K562 (cell line): ENCODE measurements around the gene SGMS1. TPM values are rescaled to one million over a fixed set of nuclear protein-coding genes. Genes with fewer than 3 reads are reported as not detected.

Experiments used
- CCAR2 ChIP-seq: fragments of 200-400 bp; formaldehyde crosslinking; IDR thresholded peaks from 2 replicates; pipeline ENCODE4 v1.6.1; 2017; ENCODE audit warnings: mild to moderate bottlenecking, low read depth, low read length
- DACH1 ChIP-seq: fragments of 450-650 bp; IDR thresholded peaks from 2 replicates; pipeline ENCODE4 v1.6.1; 2018; ENCODE audit not compliant: partially characterized antibody
- DMBX1 ChIP-seq: fragments of 250-450 bp; sonication (Bioruptor Pico); IDR thresholded peaks from 2 replicates; pipeline ENCODE4 v1.8.0; 2022; ENCODE audit warnings: inconsistent platforms, mild to moderate bottlenecking, moderate library complexity, borderline replicate concordance
- FOXP1 ChIP-seq: sonication (generic); formaldehyde crosslinking; IDR thresholded peaks from 2 replicates; pipeline ENCODE4 v1.8.0; 2022; ENCODE audit warnings: mild to moderate bottlenecking, missing genetic modification reagents
- GTF2A2 ChIP-seq: IDR thresholded peaks from 2 replicates; pipeline ENCODE4 v1.6.1; 2016; ENCODE audit warnings: mild to moderate bottlenecking, missing genetic modification characterization, missing compliant biosample characterization
- IFI16 ChIP-seq: fragments of 250-450 bp; sonication (Bioruptor Pico); IDR thresholded peaks from 2 replicates; pipeline ENCODE4 v2.1.2; 2022; ENCODE audit warnings: mild to moderate bottlenecking, inconsistent platforms
- KAT7 ChIP-seq: sonication (generic); formaldehyde crosslinking; IDR thresholded peaks from 2 replicates; pipeline ENCODE4 v1.8.0; 2022; ENCODE audit warnings: missing genetic modification reagents, mild to moderate bottlenecking, borderline replicate concordance
- KLF6 ChIP-seq: fragments of 250-450 bp; sonication (Bioruptor Pico); IDR thresholded peaks from 2 replicates; pipeline ENCODE4 v1.4.0; 2020; ENCODE audit warnings: mild to moderate bottlenecking, moderate library complexity, borderline replicate concordance
- MYBL2 ChIP-seq, 2 experiments: fragments of 450-650 bp in 1 of 2; sonication (generic) in 1 of 2; formaldehyde crosslinking in 1 of 2; IDR thresholded peaks; 2 replicates each; pipeline versions ENCODE4 v1.6.1 to v1.8.1; 2017 to 2022; ENCODE audit warnings: borderline replicate concordance in 1 of 2, inconsistent platforms in 1 of 2, low read depth in 1 of 2, mild to moderate bottlenecking in 1 of 2, missing genetic modification reagents in 1 of 2, moderate library complexity in 1 of 2
- POLR2A ChIP-seq: fragments of 450-650 bp; conservative IDR thresholded peaks from 2 replicates; pipeline ENCODE4 v1.6.1; 2016
- PRMT5 ChIP-seq: sonication (generic); formaldehyde crosslinking; IDR thresholded peaks from 2 replicates; pipeline ENCODE4 v1.5.0; 2020; ENCODE audit warnings: missing genetic modification reagents
- PRPF4 ChIP-seq: fragments of 200-400 bp; formaldehyde crosslinking; IDR thresholded peaks from one replicate; pipeline ENCODE4 v1.6.1; 2017; ENCODE audit warnings: low read length, low read depth, mild to moderate bottlenecking; ENCODE audit not compliant: insufficient read depth, poor library complexity, severe bottlenecking
- RBFOX2 ChIP-seq: fragments of 200-400 bp; formaldehyde crosslinking; IDR thresholded peaks from 2 replicates; pipeline ENCODE4 v1.6.1; 2017; ENCODE audit warnings: low read depth, mild to moderate bottlenecking, low read length, moderate library complexity
- RUNX1 ChIP-seq: sonication (generic); IDR thresholded peaks from 2 replicates; pipeline ENCODE4 v1.6.1; 2016; ENCODE audit warnings: antibody characterized with exemption, low read depth
- TBL1XR1 ChIP-seq, 2 experiments: IDR thresholded peaks; 2 replicates each; pipeline ENCODE4 v1.6.1; 2012; ENCODE audit warnings: improper control_type of control experiment in 2 of 2, low read length in 2 of 2, mild to moderate bottlenecking in 1 of 2
- WHSC1 ChIP-seq: IDR thresholded peaks from one replicate; pipeline ENCODE4 v1.6.1; 2012; ENCODE audit warnings: low read length, control low read depth, inconsistent platforms
- ZNF197 ChIP-seq: fragments of 200-800 bp; sonication (Bioruptor generic); IDR thresholded peaks from 2 replicates; pipeline ENCODE4 v1.6.1; 2016; ENCODE audit warnings: low read depth, missing genetic modification characterization, missing compliant biosample characterization
- ZNF212 ChIP-seq: fragments of 450-650 bp; formaldehyde crosslinking; IDR thresholded peaks from 2 replicates; pipeline ENCODE4 v1.4.0; 2020; ENCODE audit warnings: mild to moderate bottlenecking
- ZNF354B ChIP-seq: fragments of 250-450 bp; sonication (Bioruptor Pico); IDR thresholded peaks from 2 replicates; pipeline ENCODE4 v1.4.0; 2020
- ZNF444 ChIP-seq: fragments of 250-450 bp; sonication (Bioruptor Pico); IDR thresholded peaks from 2 replicates; pipeline ENCODE4 v1.4.0; 2020; ENCODE audit warnings: mild to moderate bottlenecking, moderate library complexity
- ZNF699 ChIP-seq: fragments of 250-450 bp; sonication (Bioruptor Pico); IDR thresholded peaks from 2 replicates; pipeline ENCODE4 v1.8.0; 2021; ENCODE audit warnings: mild to moderate bottlenecking, moderate library complexity; ENCODE audit not compliant: insufficient replicate concordance
- ZNF717 ChIP-seq: fragments of 250-450 bp; sonication (Bioruptor Pico); IDR thresholded peaks from 2 replicates; pipeline ENCODE4 v1.5.0; 2021
- polyA plus RNA-seq, 8 experiments: library from polyadenylated mRNA; depleted of rRNA in 4 of 8; stranded (reverse) in 5 of 8; unstranded in 3 of 8; fragments of >200 nt; fragmentation: Nextera tagmentation in 2 of 8; fragmentation: Illumina TruSeq in 1 of 8; extraction: Ambion mirVana in 2 of 8; extraction: Trizol in 1 of 8; gene quantifications; 2 replicates each; pipeline versions ENCODE4 v1.2.1 to v1.2.3, GENCODE V29; 2011 to 2014; ENCODE audit warnings: inconsistent platforms in 1 of 8, missing spikeins in 1 of 8
- total RNA-seq, 7 experiments: library from RNA; depleted of rRNA in 6 of 7; stranded (reverse); fragments of >200 nt in 6 of 7; fragmentation: Illumina TruSeq in 2 of 7; extraction: Trizol in 2 of 7; gene quantifications; 2 replicates each; pipeline versions ENCODE4 v1.2.1 to v1.2.3, GENCODE V29; 2011 to 2021; ENCODE audit warnings: low replicate concordance in 1 of 7
- TF ChIP-seq, protein P1 (sequence below), 2 experiments: IDR thresholded peaks in 1 of 2; conservative IDR thresholded peaks in 1 of 2; 2 replicates each; pipeline ENCODE4 v1.6.1; 2016; ENCODE audit warnings: low read depth in 2 of 2, mild to moderate bottlenecking in 1 of 2, missing compliant biosample characterization in 1 of 2, missing genetic modification characterization in 1 of 2, moderate library complexity in 1 of 2
- TF ChIP-seq, protein P2 (sequence below): fragments of 250-450 bp; sonication (Bioruptor Pico); IDR thresholded peaks from 2 replicates; pipeline ENCODE4 v1.5.0; 2021
- TF ChIP-seq, protein P3 (sequence below): fragments of 250-450 bp; sonication (Bioruptor Pico); IDR thresholded peaks from 2 replicates; pipeline ENCODE4 v1.5.0; 2020; ENCODE audit warnings: mild to moderate bottlenecking

The SGMS1 gene
- total and polyA plus RNA-seq, 9 of the 15 experiments (the other 6 are each of a cell fraction or from before 2014, with no cell fraction given) = 22.6 to 232 (median 82.2) TPM

DNA sequence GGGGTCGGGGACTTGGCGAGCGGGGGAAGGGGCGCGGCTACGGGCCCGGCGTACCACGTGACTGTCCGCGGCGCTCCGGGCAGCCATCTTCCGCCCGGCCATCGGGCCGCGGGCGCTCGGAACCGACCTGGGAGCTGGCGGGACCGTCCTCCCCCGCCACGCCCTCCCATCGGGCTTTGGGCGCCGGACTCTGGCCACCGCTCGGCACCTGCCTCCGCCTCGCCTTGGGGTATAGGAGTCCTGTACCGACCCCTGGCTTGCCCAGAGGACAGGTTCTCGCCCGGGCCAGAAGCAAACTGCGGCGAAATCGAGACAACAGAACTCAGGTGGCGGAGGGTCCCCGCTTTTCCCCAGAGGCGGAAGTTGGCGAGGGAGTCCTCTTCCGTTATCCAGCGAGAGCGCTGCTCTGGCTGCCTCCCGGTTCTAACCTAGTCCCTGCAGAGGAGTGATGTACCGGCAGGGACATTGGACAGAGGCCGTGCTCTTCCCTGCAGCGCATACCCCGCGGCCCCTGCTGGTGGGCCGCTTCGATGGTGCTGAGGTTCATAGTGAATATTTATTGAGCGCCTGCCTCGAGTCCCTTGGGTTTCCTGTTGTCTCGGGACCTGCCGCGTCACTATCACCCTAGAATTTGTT is 1.2 kb upstream of the SGMS1 start (continued):
- TF ChIP-seq RBFOX2 (peak; percentile 96), PRPF4 (no peak), FOXP1 (CRISPR knock-in tag) (peak; percentile 67; the same call in 1 of the 2 replicates), GTF2A2 (tag) (no peak), ZNF354B (no peak), PRMT5 (CRISPR knock-in tag) (no peak), ZNF197 (CRISPR knock-in tag) (no peak), WHSC1 (no peak), MYBL2 (IDR thresholded peaks at IDR 0.05; ENCODE audit: low read depth) (no peak), MYBL2 (CRISPR knock-in tag; IDR thresholded peaks at IDR 0.05; ENCODE audit: borderline replicate concordance) (no peak), DMBX1 (CRISPR knock-in tag) (peak; percentile 39; the same call in 1 of the 2 replicates), ZNF699 (CRISPR knock-in tag) (no peak), RUNX1 (no peak), ZNF717 (CRISPR knock-in tag) (no peak), POLR2A (peak; percentile 84), DACH1 (no peak), IFI16 (no peak), KLF6 (CRISPR knock-in tag) (no peak), CCAR2 (no peak), TBL1XR1 (IDR thresholded peaks at IDR 0.05; ENCODE audit: low read length in 2 of 2) (no peak), ZNF444 (no peak), ZNF212 (CRISPR knock-in tag) (no peak), KAT7 (no peak)
- TF ChIP-seq, protein P1, sequence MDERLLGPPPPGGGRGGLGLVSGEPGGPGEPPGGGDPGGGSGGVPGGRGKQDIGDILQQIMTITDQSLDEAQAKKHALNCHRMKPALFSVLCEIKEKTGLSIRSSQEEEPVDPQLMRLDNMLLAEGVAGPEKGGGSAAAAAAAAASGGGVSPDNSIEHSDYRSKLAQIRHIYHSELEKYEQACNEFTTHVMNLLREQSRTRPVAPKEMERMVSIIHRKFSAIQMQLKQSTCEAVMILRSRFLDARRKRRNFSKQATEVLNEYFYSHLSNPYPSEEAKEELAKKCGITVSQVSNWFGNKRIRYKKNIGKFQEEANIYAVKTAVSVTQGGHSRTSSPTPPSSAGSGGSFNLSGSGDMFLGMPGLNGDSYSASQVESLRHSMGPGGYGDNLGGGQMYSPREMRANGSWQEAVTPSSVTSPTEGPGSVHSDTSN (CRISPR knock-in tag; IDR thresholded peaks at IDR 0.05; ENCODE audit: low read depth) = no peak
- TF ChIP-seq, protein P1 (tag; conservative IDR thresholded peaks at IDR 0.05; ENCODE audit: low read depth) = no peak
- TF ChIP-seq, protein P2, sequence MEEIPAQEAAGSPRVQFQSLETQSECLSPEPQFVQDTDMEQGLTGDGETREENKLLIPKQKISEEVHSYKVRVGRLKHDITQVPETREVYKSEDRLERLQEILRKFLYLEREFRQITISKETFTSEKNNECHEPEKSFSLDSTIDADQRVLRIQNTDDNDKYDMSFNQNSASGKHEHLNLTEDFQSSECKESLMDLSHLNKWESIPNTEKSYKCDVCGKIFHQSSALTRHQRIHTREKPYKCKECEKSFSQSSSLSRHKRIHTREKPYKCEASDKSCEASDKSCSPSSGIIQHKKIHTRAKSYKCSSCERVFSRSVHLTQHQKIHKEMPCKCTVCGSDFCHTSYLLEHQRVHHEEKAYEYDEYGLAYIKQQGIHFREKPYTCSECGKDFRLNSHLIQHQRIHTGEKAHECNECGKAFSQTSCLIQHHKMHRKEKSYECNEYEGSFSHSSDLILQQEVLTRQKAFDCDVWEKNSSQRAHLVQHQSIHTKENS (CRISPR knock-in tag) = no peak
- TF ChIP-seq, protein P3, sequence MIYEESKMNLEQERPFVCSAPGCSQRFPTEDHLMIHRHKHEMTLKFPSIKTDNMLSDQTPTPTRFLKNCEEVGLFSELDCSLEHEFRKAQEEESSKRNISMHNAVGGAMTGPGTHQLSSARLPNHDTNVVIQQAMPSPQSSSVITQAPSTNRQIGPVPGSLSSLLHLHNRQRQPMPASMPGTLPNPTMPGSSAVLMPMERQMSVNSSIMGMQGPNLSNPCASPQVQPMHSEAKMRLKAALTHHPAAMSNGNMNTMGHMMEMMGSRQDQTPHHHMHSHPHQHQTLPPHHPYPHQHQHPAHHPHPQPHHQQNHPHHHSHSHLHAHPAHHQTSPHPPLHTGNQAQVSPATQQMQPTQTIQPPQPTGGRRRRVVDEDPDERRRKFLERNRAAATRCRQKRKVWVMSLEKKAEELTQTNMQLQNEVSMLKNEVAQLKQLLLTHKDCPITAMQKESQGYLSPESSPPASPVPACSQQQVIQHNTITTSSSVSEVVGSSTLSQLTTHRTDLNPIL (CRISPR knock-in tag) = no peak
